Psoas muscle (tissue), 8 donors: Measurements from ENCODE around the gene SOCS7. TPM values are rescaled to one million over a fixed set of nuclear protein-coding genes. Genes with fewer than 3 reads are reported as not detected.
A peak's percentile ranks its signal among the peaks of the same experiment; 100 is the strongest.

Source experiments
- ATAC-seq, 4 donors: fragments of 200-7000 bp; cut with Tn5 transposase; one replicate each; pipeline ENCODE4 v1.9.1; 2020; ENCODE audit warnings: moderate library complexity in 3 of 4, mild to moderate bottlenecking in 2 of 4
- DNase-seq, 2 donors: peaks; one replicate each; pipeline ENCODE4 v3.0.0-alpha.2; 2020
- H3K27ac ChIP-seq: fragments of 200-600 bp; one replicate; pipeline ENCODE4 v1.8.0; 2022
- H3K27me3 ChIP-seq, 3 donors: fragments of 200-600 bp in 1 of 3; one replicate each; pipeline versions ENCODE4 v1.6.1 to v1.8.0; 2013 to 2022; ENCODE audit warnings: low read length in 2 of 3, mild to moderate bottlenecking in 2 of 3, moderate library complexity in 1 of 3; ENCODE audit not compliant: insufficient read depth in 3 of 3
- H3K36me3 ChIP-seq, 2 donors: fragments of 200-600 bp in 1 of 2; one replicate each; pipeline versions ENCODE4 v1.6.1 to v1.8.0; 2013 to 2022; ENCODE audit warnings: low read depth in 1 of 2, mild to moderate bottlenecking in 1 of 2, moderate library complexity in 1 of 2; ENCODE audit not compliant: insufficient read depth in 1 of 2
- H3K4me1 ChIP-seq: fragments of 200-600 bp; one replicate; pipeline ENCODE4 v1.8.0; 2022
- H3K4me3 ChIP-seq: fragments of 200-600 bp; one replicate; pipeline ENCODE4 v1.8.0; 2022; ENCODE audit warnings: mild to moderate bottlenecking
- H3K9me3 ChIP-seq: fragments of 200-600 bp; one replicate; pipeline ENCODE4 v1.8.0; 2022
- WGBS, 3 donors: extraction: QIAGEN DNeasy Blood & Tissue Kit; methylation state at CpG; one replicate each; pipeline versions ENCODE4 v1.1.6 to v1.1.7; 2013; 5-methylcytosine and 5-hydroxymethylcytosine counted together
- intact Hi-C, 2 donors: fragments of 100-400 bp; cut with DNase I; formaldehyde crosslinking; loops; one replicate each; pipeline versions ENCODE4 v1.11.0 to v1.14.2; 2022
- polyA plus RNA-seq, 3 donors: library from polyadenylated mRNA; stranded (reverse); fragments of 200-250 nt; gene quantifications; one replicate each; pipeline ENCODE4 v1.2.3, GENCODE V29; 2013
- total RNA-seq, 4 donors: library from RNA; stranded (reverse); fragmentation: NEBNext Ultra II Directional in 2 of 4; extraction: Animal tissue kit (Norgen Biotek cat#: 25700) in 2 of 4; gene quantifications; one replicate each; pipeline versions ENCODE4 v1.2.1 to v1.2.4, GENCODE V29; 2021 to 2023
- TF ChIP-seq, protein P1 (sequence below): fragments of 200-600 bp; IDR thresholded peaks from one replicate; pipeline ENCODE4 v1.8.0; 2022; ENCODE audit warnings: antibody characterized with exemption
- donor health status: healthy with polysubstance abuse.
- donor health status: DM: no; HTN: no; CAD: no; lungs with moderate emphysema.
- donor health status: Bipolar disorder and iron deficiency.
- donor health status: healthy.
- donor health status: DM: yes; HTN: yes; CAD: no.
- donor health status: DM: no; HTN: no; CAD: no.
- donor health status: DM: no; HTN: no; CAD: no.
- donor health status: DM: yes; HTN: yes; CAD: no.

SOCS7 gene
- total and polyA plus RNA-seq, 7 donors = 6.6 to 28.9 (median 23.9) TPM

DNA sequence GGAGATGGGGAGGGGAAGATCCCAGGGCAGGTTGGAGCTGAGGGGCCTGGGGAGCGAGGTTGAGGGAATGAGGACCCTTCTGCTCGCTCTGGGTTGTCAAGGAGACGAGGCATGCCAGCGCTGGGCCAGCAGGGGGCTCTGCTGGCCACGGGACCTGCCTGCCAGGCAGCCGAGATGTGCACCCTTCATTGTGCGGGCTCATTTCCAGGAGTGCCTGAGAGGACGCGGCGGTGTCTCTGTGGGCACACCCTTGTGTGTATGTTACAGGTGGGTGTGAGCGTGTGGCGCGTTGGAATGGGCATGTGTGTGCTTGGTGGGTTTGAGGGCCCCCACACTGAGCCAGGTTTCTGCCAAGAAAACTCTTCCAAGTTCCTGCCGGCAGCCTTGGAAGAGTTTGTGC lies 92.5 kb downstream of the SOCS7 start:
- H3K36me3 ChIP-seq = no peaks in the 10 kb centered on the region
- DNase-seq (peak; percentile 77 to 88), ATAC-seq (peak; percentile 73 to 87 (median 81))
- no peaks in the 10 kb centered on the region for H3K27me3 ChIP-seq
- H3K9me3 ChIP-seq = no peaks in the 10 kb centered on the region
- H3K4me3 ChIP-seq = no peak overlapping the region
- no peak overlapping the region for H3K27ac ChIP-seq
- intact Hi-C loops = loop anchor here (2.0 kb wide), 1 partner anchor 41 kb away; no protein-coding TSS in a partner anchor
- H3K4me1 ChIP-seq = peaks cover 43% of the 10 kb centered on the region
- 2 to 5% (median 4%) methylated on average over 14 of the region's 14 CpGs for WGBS, 3 donors
- TF ChIP-seq, protein P1, sequence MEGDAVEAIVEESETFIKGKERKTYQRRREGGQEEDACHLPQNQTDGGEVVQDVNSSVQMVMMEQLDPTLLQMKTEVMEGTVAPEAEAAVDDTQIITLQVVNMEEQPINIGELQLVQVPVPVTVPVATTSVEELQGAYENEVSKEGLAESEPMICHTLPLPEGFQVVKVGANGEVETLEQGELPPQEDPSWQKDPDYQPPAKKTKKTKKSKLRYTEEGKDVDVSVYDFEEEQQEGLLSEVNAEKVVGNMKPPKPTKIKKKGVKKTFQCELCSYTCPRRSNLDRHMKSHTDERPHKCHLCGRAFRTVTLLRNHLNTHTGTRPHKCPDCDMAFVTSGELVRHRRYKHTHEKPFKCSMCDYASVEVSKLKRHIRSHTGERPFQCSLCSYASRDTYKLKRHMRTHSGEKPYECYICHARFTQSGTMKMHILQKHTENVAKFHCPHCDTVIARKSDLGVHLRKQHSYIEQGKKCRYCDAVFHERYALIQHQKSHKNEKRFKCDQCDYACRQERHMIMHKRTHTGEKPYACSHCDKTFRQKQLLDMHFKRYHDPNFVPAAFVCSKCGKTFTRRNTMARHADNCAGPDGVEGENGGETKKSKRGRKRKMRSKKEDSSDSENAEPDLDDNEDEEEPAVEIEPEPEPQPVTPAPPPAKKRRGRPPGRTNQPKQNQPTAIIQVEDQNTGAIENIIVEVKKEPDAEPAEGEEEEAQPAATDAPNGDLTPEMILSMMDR = peak; percentile 88

DNA sequence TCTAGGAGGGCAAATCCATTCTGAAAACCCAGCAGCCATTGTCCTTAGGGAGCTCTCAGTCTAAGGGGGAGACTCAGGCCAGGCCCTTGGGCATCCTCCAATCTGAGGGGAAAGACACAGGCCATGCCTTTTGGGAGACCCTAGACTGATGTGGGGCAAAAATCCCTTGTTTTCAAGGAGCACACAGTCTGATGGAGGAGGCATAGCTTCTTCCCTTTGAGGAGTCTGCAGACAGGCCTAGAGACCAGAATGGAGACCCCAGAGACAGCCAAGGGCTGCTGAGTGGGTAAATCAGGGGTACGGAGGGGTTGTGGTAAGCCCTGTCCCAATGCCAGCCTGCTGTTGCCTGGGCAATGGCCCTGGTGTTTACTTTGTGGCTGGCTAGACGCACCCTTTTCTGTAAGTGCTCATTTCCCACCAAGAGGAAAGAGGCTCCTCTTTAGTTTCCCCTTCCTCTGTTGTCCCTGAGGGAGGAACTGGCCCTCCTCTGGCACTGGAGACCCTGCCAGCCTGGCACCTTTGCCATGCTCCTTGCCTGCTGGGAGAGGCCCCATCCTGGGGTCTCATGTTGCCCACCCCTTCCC lies 96.0 kb downstream of the SOCS7 start:
- 69 to 77% (median 73%) methylated on average over 2 of the region's 2 CpGs for WGBS, 3 donors

DNA sequence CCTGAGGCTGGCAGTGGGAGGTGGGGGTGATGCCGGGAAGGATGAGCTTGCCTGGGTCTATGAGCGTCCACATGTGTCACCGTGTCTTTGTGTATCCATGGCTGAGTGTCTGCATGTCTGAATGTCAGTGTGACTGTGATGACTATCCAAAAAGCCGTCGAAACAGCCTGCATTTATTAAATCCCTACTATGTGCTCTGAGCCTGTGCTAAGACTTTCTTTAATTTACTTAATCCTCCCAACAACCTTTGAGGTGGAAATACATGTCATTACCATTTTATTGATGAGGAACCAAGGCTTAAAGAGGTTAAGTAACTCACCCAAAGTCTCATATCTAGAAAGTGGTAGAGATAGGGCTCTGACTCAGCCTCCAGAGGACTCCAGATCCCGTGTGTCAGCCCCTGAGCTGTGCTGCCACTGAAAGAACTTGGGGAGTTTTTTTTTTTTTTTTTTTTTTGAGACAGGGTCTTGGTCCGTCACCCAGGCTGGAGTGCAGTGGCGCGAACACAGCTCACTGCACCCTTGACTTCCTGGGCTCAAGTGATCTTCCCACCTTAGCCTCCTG lies 96.6 kb downstream of the SOCS7 start:
- H3K4me3 ChIP-seq = no peak overlapping the region
- no peak for DNase-seq
- intact Hi-C loops = no loop called here
- H3K27ac ChIP-seq = no peak overlapping the region
- H3K27me3 ChIP-seq = no peaks in the 10 kb centered on the region
- no peaks in the 10 kb centered on the region for H3K9me3 ChIP-seq
- H3K4me1 ChIP-seq = peaks cover 40% of the 10 kb centered on the region
- WGBS, 3 donors = 77 to 83% (median 83%) methylated on average over 8 to 9 of the region's 9 CpGs
- TF ChIP-seq, protein P1 = no peak
- ATAC-seq = no peak
- no peaks in the 10 kb centered on the region for H3K36me3 ChIP-seq

More for the DNA sequence above, 96.0 kb downstream of the SOCS7 start:
- ATAC-seq (no peak), DNase-seq (no peak)
- Histone ChIP-seq H3K27ac (no peak overlapping the region), H3K4me3 (no peak overlapping the region), H3K9me3 (no peaks in the 10 kb centered on the region), H3K36me3 (no peaks in the 10 kb centered on the region), H3K27me3 (no peaks in the 10 kb centered on the region), H3K4me1 (peaks cover 44% of the 10 kb centered on the region)
- TF ChIP-seq, protein P1 = no peak
- intact Hi-C loops = no loop called here

DNA sequence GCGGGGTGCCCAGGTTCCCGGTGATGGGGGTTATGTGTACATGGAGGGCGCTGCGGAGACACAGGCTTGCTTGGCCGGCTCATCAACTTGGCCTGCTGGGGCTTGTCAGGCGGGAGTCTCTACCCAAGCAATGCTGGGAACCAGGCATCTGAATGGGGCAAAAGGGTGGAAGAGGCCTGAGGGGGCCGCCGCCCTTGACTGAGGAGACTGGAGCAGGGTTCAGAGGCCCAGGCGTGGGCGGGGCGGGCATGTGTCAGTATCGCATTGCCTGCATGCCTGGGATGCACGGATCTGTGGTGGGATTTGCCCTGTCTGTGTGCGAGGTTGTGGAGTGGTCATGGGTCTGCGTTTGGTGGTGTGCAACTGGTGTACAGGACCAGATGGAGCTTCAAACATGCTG lies 97.7 kb downstream of the SOCS7 start:
- ATAC-seq (no peak), DNase-seq (no peak)
- Histone ChIP-seq H3K27ac (no peak overlapping the region), H3K36me3 (no peaks in the 10 kb centered on the region), H3K4me3 (no peak overlapping the region), H3K9me3 (no peaks in the 10 kb centered on the region), H3K4me1 (peaks cover 34% of the 10 kb centered on the region), H3K27me3 (no peaks in the 10 kb centered on the region)
- intact Hi-C loops = no loop called here
- TF ChIP-seq, protein P1 = no peak
- 74 to 81% (median 78%) methylated on average over 14 to 15 of the region's 15 CpGs for whole genome bisulfite sequencing, 3 donors
